ENCODE measurements around the gene RAB40A.
A peak's percentile ranks its signal among the peaks of the same experiment; 100 is the strongest.
"Not testable (repeated sequence)": the region's sequence is repeated elsewhere in the genome, so short reads cannot be mapped to it uniquely, and the experiment has no call there.

RAB40A gene

DNA sequence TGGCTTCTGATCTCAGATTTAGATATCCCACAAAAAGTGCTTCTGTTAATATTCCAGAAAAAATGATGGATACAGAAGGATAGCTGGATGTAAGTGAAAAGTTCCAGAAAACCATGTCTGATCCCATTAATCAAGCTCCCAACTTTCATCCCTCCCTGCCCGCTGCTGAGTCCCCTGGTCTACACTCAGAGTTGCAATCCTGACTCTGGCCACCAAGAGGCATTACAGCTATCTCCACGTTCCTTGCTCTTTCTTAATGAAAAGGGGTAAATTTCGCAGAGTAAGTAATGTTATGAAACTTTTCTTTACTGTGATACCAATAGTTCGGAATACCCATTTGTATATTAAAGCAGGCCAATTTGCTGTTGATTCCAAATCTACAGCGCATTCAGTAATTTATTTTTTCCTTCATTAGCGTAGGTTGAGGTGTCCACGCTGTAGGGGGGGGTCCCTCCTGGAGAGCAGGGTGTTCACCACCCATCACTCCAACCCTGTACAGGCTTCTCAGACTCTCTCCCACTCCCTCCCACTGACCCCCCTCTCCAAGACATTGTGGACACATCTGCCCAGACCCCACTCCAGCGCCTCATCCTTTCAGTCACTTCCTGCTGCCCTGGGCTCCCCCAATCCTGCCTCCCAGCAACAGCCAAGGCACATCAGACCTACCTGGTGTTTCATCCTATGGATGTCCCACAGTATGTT lies 55.1 kb downstream of the RAB40A start:
- DNase-seq, result peak in 14 of 58 donors; percentile 0 to 41 (median 0)

DNA sequence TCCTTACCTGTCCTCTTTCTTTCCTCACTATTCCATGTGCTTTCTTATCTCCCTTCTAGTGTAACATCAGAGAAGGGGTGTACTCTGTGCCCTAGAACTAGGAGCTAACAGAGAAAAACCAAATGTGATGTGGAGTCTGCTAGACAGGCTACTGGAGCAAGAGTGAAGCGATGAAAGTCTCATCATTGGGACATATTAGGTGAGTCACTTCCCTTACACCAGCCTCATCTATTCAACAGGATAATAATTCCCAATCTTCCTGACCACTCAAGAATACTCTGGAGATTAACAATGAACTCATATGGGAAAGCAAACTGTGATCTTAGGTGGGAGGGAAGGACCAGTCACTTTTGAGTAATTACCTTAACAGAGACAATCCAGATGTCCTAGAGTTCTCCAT lies 58.1 kb downstream of the RAB40A start:
- no peak for DNase-seq

DNA sequence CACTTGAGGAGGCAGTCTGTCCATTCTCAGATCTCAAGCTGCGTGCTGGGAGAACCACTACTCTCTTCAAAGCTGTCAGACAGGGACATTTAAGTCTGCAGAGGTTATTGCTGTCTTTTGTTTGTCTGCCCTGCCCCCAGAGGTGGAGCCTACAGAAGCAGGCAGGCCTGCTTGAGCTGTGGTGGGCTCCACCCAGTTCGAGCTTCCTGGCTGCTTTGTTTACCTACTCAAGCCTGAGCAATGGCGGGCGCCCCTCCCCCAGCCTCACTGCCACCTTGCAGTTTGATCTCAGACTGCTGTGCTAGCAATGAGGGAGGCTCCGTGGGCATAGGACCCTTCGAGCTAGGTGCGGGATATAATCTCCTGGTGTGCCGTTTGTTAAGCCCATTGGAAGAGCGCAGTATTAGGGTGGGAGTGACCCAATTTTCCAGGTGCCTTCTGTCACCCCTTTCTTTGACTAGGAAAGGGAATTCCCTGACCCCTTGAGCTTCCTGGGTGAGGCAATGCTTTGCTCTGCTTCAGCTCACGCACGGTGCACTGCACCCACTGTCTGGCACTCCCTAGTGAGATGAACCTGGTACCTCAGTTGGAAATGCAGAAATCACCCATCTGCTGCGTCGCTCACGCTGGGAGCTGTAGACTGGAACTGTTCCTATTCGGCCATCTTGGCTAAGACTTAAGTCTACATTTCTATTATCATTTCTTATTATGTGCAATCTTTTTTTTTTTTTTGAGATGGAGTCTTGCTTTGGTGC lies 59.1 kb downstream of the RAB40A start:
- not testable (repeated sequence) for DNase-seq

DNA sequence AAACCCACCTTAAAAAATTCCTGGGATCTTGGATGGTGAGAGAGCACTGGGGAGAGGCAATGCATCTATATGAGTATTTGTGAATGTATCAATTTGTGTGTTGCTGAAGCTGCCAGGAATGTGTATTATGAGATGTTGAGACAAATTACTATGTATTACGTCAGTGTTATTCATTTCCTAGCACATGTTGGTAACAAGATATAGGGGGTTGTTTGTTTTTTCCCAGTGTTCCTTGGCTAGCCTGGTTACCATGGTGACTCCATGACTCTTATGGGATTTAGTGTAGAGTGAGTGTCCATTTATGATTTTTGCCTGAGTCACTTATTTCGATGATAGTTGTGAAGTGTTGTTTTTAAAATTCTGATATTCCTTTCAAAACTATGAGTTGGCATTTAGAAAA lies 65.6 kb downstream of the RAB40A start:
- DNase-seq, result no peak
